ENCODE measurements around the gene PIAS4.

Gene PIAS4

GRCh38 chr19:4037301-4037949 is 29.9 kb downstream of the PIAS4 start:
- DNase-seq (ENCODE audit: insufficient read length, low spot score) (no peak), FAIRE-seq (no peak)

- DNase-seq (ENCODE audit: insufficient read length, low spot score): no peak
- FAIRE-seq: no peak
Observed at GRCh38 chr19:4038057-4038456, 30.5 kb downstream of the PIAS4 start.

- FAIRE-seq (no peak), DNase-seq (ENCODE audit: insufficient read length, low spot score) (no peak)
Observed at GRCh38 chr19:4038661-4039423, 31.3 kb downstream of the PIAS4 start.

- DNase-seq (ENCODE audit: insufficient read length, low spot score) (no peak), FAIRE-seq (no peak)
Observed at GRCh38 chr19:4042064-4042730, 34.7 kb downstream of the PIAS4 start.

DNA sequence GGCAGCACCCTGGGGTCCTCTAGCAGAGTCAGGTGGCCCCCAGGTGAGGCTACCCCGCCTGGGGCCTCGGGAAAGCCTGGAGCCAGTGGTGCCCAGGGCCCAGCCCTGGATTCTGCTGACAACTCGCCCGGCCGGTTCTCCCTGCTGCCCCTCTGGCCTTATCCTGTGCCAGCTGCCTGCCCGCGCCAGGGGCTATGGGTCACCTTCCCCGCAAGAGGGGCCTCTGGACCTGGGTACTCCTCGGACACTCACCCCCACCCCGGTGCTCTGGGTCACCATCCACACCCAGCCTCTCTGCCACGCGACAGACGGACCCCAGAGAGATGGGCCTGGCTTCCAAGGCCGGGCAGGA is 35.2 kb downstream of the PIAS4 start:
- FAIRE-seq: no peak
- DNase-seq (ENCODE audit: insufficient read length, low spot score): no peak

- DNase-seq (ENCODE audit: insufficient read length, low spot score) (no peak), FAIRE-seq (no peak)
Observed at GRCh38 chr19:4043401-4043800, 35.9 kb downstream of the PIAS4 start.

- DNase-seq (ENCODE audit: insufficient read length, low spot score) (no peak), FAIRE-seq (no peak)
Observed at GRCh38 chr19:4043966-4044715, 36.6 kb downstream of the PIAS4 start.

DNA sequence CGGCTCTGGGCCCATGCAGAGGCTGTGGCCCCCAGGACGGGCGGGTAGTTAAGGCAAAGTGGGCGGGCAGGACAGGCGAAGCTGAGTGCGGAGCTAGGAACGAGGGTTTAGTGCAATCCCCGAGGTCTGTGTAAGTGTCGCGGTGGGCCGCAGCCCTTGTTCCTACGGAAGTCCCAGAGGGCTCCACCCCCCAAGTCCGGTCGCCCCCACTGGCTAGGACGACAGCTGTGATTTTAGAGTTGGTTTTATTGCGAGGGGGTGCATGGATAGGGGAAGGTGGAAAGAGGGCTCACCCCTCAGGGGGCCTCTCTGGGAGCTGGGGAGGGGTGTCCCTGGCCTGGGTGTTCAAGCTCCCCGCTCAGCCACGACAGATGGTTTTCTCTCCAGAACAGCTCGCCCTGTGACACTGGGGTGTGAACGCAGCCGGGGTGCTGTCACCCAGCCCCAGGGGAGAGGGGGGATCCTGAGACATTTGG is 37.5 kb downstream of the PIAS4 start:
- DNase-seq (ENCODE audit: insufficient read length, low spot score) (no peak), FAIRE-seq (no peak)

DNA sequence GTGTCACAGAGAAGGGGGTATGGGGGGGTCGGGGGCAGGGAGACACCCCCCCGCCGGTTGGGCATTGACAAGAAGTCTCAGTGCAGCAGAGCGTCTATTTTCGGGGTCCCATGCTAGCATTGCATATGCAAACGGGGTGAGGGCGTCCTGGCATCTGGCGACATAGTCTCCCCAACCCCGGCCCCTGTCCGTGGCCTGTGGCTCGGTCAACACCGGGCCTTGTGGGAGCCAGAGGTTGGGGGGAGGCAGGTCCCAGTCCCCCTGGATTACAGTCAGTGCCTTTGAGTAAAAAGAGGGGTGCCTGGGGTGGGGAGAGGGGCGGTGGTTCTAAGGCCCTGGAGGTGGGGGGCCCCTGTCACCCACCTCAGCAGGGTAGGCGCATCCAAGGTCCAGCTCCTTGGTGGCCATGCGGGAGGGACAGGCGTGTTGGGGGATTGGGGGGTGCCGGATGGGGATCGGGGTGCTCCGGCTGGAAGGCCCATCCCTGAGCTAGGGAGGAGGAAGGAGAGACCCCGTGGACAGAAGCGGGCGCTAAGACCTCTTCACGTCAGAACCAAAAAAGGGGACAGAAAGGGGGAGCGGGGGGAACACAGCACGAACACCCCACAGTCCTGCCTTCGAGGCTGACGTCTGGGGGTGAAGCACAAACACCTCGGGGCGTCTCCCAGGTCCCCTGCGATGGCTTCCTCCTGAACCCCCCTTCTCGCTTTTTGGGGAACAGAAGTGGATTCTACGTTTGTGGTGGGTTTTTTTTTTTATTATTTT is 38.2 kb downstream of the PIAS4 start:
- FAIRE-seq: no peak
- DNase-seq (ENCODE audit: insufficient read length, low spot score): no peak

- DNase-seq (ENCODE audit: insufficient read length, low spot score) (no peak), FAIRE-seq (no peak)
Observed at GRCh38 chr19:4046362-4046691, 38.8 kb downstream of the PIAS4 start.

DNA sequence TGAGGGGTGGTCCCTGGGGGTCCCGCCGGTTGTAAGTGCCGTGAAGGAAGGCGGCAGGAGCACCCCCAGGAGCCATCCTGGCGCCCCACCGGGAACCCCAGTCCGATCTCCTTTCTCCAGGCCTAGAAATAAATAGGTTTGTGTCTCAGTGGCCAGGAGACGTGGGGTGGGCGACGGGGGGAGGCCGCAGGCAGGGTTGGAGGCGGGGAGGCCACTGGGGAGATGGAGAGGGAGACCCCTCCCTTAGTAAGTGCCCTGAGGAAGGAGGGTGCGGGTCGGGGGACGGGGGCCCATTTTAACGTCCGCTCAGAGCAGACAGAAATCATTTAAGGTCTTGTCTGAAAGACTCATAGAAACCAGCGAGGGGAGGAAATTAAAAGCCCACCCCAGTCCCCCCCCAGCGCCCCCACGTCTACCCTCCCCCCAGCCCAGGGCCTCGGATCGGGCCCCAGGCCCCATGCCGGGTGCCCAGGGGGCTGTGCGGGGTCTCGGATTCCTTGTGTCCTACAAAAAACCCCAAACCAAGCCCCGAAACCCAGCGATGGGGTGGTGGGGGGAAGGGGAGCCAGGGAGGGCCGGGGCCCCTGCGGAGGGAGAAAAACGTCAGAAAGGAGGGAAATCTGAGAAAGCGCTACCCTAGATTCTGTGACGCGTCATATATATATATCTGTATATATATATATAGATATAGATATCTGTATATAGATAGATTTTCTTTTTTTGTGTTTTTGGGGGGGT is 39.6 kb downstream of the PIAS4 start:
- no peak for FAIRE-seq
- DNase-seq (ENCODE audit: insufficient read length, low spot score): no peak

GRCh38 chr19:4049432-4049831 is 41.9 kb downstream of the PIAS4 start:
- FAIRE-seq: no peak
- no peak for DNase-seq (ENCODE audit: insufficient read length, low spot score)

DNA sequence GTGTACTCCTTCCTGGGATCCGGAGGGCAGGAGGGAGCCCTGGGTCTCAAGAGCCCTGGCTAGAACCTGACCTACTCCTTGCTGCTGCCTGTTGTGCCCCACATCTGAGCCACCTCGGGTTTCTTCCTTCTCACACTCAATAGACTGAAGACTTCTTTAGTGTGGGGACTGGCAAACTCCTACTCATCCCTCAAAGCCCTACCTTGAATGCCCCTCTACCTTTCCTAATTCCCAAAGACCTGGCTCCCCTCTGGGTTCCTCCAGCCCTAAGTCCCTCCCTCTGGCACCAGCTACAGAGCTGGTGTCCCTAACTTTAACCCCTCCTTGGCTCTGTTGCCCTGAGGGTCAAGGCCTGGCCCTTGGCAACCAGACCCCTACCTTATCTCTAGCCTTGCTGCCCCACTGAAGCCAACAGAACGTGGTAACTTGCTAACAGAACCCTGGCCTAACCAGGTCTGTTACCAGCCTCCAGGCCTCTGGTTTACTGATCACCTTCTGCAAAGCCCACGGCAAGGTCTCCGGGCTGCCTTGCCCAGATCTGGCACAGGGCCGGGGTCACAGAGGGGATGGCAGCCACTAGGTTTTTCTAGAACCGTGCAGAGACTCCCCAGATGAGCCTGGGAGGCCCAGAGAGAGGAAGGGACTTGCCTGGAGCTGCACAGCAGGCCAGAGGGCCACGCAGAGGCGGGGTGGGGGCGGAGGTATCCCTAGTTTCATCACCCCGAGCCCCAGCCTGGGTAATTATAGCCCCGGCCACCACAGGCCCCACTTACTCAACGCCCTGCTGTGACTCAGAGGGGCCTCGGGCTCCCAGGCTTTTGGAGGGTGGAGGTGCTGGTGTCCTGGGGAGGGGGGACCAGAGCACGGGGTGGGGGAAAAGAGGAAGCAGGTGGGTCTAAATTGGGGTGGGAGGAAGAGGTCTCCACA is 43.9 kb downstream of the PIAS4 start:
- no peak for FAIRE-seq
- no peak for DNase-seq (ENCODE audit: insufficient read length, low spot score)

DNA sequence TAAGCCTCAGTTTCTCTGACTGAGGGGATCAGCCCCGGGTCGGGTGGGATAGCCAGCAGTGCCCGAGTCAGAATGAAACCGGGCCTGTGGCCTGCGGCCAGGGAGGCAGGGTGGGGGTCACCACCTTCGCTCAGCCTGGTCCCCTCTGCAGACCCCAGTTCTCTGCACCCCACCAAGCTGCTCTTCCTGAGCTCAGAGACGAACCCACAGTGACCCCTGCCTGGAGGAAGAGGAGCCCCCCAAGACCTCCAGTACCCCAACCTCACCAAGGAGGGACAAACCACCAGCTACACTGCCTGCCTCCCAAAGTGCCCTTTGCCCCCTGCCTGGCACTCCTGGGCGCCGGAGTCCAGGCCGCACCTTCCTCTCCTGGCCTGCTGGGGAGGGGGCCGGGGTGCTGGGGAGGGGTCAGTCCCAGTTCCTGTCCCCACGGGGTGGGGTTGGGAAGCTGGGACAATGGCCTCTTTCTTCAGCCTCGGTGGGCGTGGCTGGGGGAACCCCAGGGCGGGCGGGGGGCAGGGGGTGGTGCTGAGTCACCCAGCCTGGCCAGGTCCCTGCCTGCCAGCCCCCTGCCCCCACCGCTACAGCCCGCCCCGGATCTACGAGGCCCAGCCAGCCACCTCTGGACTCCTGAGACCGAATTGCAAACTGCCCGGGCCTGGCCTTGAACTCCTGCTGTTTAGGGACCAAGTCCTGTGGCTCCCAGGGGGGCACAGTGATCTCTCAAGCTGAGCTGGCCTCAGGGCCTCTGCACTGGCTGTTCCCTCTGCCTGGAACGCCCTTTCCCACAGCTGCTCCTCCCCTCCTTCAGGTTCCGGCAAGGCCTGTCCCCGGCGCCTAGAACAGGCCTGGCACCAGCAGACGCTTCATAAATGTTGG is 44.8 kb downstream of the PIAS4 start:
- DNase-seq (ENCODE audit: insufficient read length, low spot score): no peak
- no peak for FAIRE-seq

DNA sequence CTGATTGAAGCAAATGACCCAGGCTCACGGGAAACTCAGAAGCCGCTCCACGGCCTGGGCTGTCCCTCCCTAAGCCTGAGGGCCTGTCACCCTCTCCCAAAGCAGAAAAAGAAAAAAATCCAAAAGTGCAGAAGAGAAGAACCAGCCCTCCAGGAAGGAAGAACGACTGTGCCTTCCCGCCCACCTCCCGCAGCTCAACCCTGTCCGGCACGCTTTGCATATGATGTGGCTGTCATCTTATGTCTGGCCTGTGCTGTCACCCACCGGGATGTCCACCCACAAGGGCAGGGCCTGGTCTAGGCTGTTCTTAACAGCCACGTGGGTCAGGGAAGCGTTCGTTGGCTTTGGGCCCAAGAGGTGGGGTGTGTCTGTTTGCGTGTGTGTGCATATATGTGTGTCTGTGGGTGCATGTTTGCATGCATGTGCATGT is 45.5 kb downstream of the PIAS4 start:
- no peak for DNase-seq (ENCODE audit: insufficient read length, low spot score)
- FAIRE-seq: no peak

GRCh38 chr19:4053423-4054324 is 46.1 kb downstream of the PIAS4 start:
- DNase-seq (ENCODE audit: insufficient read length, low spot score) (no peak), FAIRE-seq (no peak)

Measured in GM19239 (cell line).